ENCODE results near the gene RELB.

DNA sequence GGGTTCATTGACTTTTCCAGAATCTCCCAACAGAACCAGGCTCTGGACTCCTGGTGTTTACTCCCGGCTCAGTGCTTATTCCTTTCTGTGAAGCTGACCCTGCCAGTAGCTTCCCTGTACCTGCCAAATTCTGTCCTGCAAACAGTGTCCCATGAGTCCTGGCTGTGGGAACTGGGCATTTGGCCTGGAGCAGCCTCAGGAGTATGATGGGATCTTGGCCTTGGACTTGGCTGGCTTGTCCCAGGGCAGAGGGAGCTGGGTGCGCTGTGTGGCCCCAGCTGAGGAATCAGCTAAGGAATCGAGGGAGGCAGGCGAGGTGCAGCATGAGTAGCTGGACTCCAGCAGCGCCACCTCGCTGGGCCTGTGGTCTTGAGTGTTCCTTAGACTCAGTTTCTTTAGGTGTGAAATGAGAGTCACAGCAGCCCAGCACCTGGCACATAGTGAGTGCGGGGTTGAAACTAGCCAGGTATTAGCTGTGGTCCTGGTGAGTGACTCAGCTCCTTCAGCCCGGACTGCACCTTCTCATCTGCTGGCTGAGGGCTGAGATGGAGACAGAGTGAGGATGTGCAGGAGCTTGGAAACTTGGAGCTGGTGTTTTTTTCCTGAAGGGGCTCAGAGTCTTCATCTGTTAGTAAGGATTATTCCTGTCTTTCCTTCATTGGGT is 47.9 kb downstream of the RELB start:
- TF ChIP-seq CTCF (IDR thresholded peaks at IDR 0.05) (no peak), EP300 (IDR thresholded peaks at IDR 0.05) (no peak)
